ENCODE results near the gene POLR3G. TPM values are rescaled to one million over a fixed set of nuclear protein-coding genes. Genes with fewer than 3 reads are reported as not detected.

The POLR3G gene
- total RNA-seq, 1 experiment from 2014 or later: 23.4 TPM

GRCh38 chr5:90440644-90441043, 34.0 kb upstream of the POLR3G start:
- POLR2A ChIA-PET: no interaction called here
- no peaks in the 10 kb centered on the region for H3K36me3 ChIP-seq (ENCODE audit: control insufficient read depth, insufficient read depth, low read length)
- H3K27me3 ChIP-seq (ENCODE audit: control insufficient read depth, insufficient read depth, low read length): peaks cover 6% of the 10 kb centered on the region
- BruUV-seq (replicated peaks): no TSS peak
- no peak for DNase-seq (ENCODE audit: low read depth, low spot score)
- intact Hi-C loops (cut with micrococcal nuclease; ENCODE audit: unreplicated experiment): no loop called here
- CTCF ChIA-PET: no interaction called here
- no peaks in the 10 kb centered on the region for H3K9me3 ChIP-seq (ENCODE audit: control insufficient read depth, insufficient read depth, low read depth, low read length)
- H3K4me3 ChIP-seq (ENCODE audit: low read depth in 2 of 2, low read length in 2 of 2): no peak overlapping the region
- H3K27ac ChIP-seq (ENCODE audit: low read length): no peak overlapping the region
- no peaks in the 10 kb centered on the region for H3K4me1 ChIP-seq (ENCODE audit: control insufficient read depth, insufficient read depth, low read length)
- no peak for TF ChIP-seq TCF7L2 (IDR thresholded peaks at IDR 0.05; ENCODE audit: low read depth, low read length)
- in situ Hi-C loops (cut with HindIII; ENCODE audit: low pct_unique_long_range_greater_than_20kb, low sequenced_read_pairs): no loop called here
- ATAC-seq: no peak

GRCh38 chr5:90446961-90447360, 27.7 kb upstream of the POLR3G start:
- Histone ChIP-seq H3K4me1 (ENCODE audit: control insufficient read depth, insufficient read depth, low read length) (no peaks in the 10 kb centered on the region), H3K9me3 (ENCODE audit: control insufficient read depth, insufficient read depth, low read depth, low read length) (no peaks in the 10 kb centered on the region), H3K4me3 (ENCODE audit: low read depth in 2 of 2, low read length in 2 of 2) (no peak overlapping the region), H3K27me3 (ENCODE audit: control insufficient read depth, insufficient read depth, low read length) (no peaks in the 10 kb centered on the region), H3K36me3 (ENCODE audit: control insufficient read depth, insufficient read depth, low read length) (no peaks in the 10 kb centered on the region), H3K27ac (ENCODE audit: low read length) (no peak overlapping the region)
- ATAC-seq (no peak), DNase-seq (ENCODE audit: low read depth, low spot score) (no peak)
- TF ChIP-seq SIN3A (IDR thresholded peaks at IDR 0.05; ENCODE audit: borderline replicate concordance, insufficient read depth, low read depth, low read length) (no peak), CTCF (IDR thresholded peaks at IDR 0.05) (no peak), TCF7L2 (IDR thresholded peaks at IDR 0.05; ENCODE audit: low read depth, low read length) (no peak), REST (IDR thresholded peaks at IDR 0.05; ENCODE audit: insufficient read depth in 1 of 2, low read depth in 2 of 2, low read length in 1 of 2) (no peak), POLR2AphosphoS5 (IDR thresholded peaks at IDR 0.05; ENCODE audit: low read depth, low read length) (no peak)
- ChIA-PET POLR2A (no interaction called here), CTCF (no interaction called here)
- BruUV-seq (replicated peaks): no TSS peak
- intact Hi-C loops (cut with micrococcal nuclease; ENCODE audit: unreplicated experiment): no loop called here
- in situ Hi-C loops (cut with HindIII; ENCODE audit: low pct_unique_long_range_greater_than_20kb, low sequenced_read_pairs): no loop called here

GRCh38 chr5:90461288-90461687, 13.4 kb upstream of the POLR3G start:
- no peak overlapping the region for H3K27ac ChIP-seq (ENCODE audit: low read length)
- no peak for TF ChIP-seq POLR2AphosphoS5 (IDR thresholded peaks at IDR 0.05; ENCODE audit: low read depth, low read length)
- no peak for TF ChIP-seq REST (IDR thresholded peaks at IDR 0.05; ENCODE audit: insufficient read depth in 1 of 2, low read depth in 2 of 2, low read length in 1 of 2)
- no peak for TF ChIP-seq SIN3A (IDR thresholded peaks at IDR 0.05; ENCODE audit: borderline replicate concordance, insufficient read depth, low read depth, low read length)
- TF ChIP-seq CTCF (IDR thresholded peaks at IDR 0.05): no peak
- TF ChIP-seq TCF7L2 (IDR thresholded peaks at IDR 0.05; ENCODE audit: low read depth, low read length): no peak
- ChIA-PET POLR2A (interaction anchor here (0.6 kb wide), 1 partner anchor 1871 kb away, joined by 3 read pairs; no protein-coding TSS in a partner anchor), CTCF (interaction anchor here (0.5 kb wide), 1 partner anchor 143 kb away, joined by 3 read pairs; no protein-coding TSS in a partner anchor)
- intact Hi-C loops (cut with micrococcal nuclease; ENCODE audit: unreplicated experiment) (no loop called here), in situ Hi-C loops (cut with HindIII; ENCODE audit: low pct_unique_long_range_greater_than_20kb, low sequenced_read_pairs) (no loop called here)
- H3K9me3 ChIP-seq (ENCODE audit: control insufficient read depth, insufficient read depth, low read depth, low read length): no peaks in the 10 kb centered on the region
- H3K4me1 ChIP-seq (ENCODE audit: control insufficient read depth, insufficient read depth, low read length): no peaks in the 10 kb centered on the region
- no TSS peak for BruUV-seq (replicated peaks)
- DNase-seq (ENCODE audit: low read depth, low spot score): no peak
- H3K36me3 ChIP-seq (ENCODE audit: control insufficient read depth, insufficient read depth, low read length): no peaks in the 10 kb centered on the region
- H3K27me3 ChIP-seq (ENCODE audit: control insufficient read depth, insufficient read depth, low read length): no peaks in the 10 kb centered on the region
- H3K4me3 ChIP-seq (ENCODE audit: low read depth in 2 of 2, low read length in 2 of 2): no peak overlapping the region
- no peak for ATAC-seq
